GM12878 (cell line): ENCODE results near the gene ATG10. TPM values are rescaled to one million over a fixed set of nuclear protein-coding genes. Genes with fewer than 3 reads are reported as not detected.

Experiments
- ATAC-seq: fragments of 200-7000 bp; cut with Tn5 transposase; 3 replicates; pipeline ENCODE4 v1.9.1; 2020; ENCODE audit warnings: mild to moderate bottlenecking, moderate library complexity
- BruUV-seq: library from RNA; stranded (reverse); fragments of 400-500 nt; replicated peaks from 2 replicates; lab custom pipeline; 2021; lab: Mats Ljungman, UMichigan
- CTCF ChIA-PET: fragments of 300-600 bp; sonication (Branson Sonifier 250); formaldehyde crosslinking; extraction: SDS; loops from one replicate; lab custom pipeline; 2021; ENCODE audit warnings: inconsistent platforms; lab: Yijun Ruan, JAX
- POLR2A ChIA-PET: fragments of 350-600 bp; formaldehyde crosslinking; extraction: SDS; loops from one replicate; lab custom pipeline; 2021; ENCODE audit warnings: inconsistent platforms; lab: Charles Lee
- RAD21 ChIA-PET: fragments of 300-600 bp; sonication (Branson Sonifier 250); formaldehyde crosslinking; loops from one replicate; lab custom pipeline; 2023; ENCODE audit warnings: antibody characterized with exemption; ENCODE audit not compliant: unreplicated experiment; lab: Charles Lee
- SMC1A ChIA-PET: fragments of 300-600 bp; sonication (Branson Sonifier 250); formaldehyde crosslinking; loops from one replicate; lab custom pipeline; 2023; ENCODE audit not compliant: unreplicated experiment, uncharacterized antibody; lab: Charles Lee
- DNase-seq: peaks from one replicate; pipeline ENCODE4 v3.0.0-alpha.2; 2011; ENCODE audit warnings: low read depth, low spot score
- FAIRE-seq: peaks from 3 replicates; lab custom pipeline; 2011; peaks lifted over from hg19 to GRCh38; lab: Jason Lieb, UNC
- H2AFZ ChIP-seq: 2 replicates; pipeline ENCODE4 v1.6.0; 2011; ENCODE audit warnings: low read depth, low read length, control low read depth; ENCODE audit not compliant: control insufficient read depth
- H3K27ac ChIP-seq: 2 replicates; pipeline ENCODE4 v1.5.1; 2011; ENCODE audit warnings: control low read depth; ENCODE audit not compliant: control insufficient read depth, insufficient read depth
- H3K27me3 ChIP-seq, 2 experiments: replicated peaks in 1 of 2; 2 replicates each; pipeline versions ENCODE4 v1.6.0 to v1.6.1; 2011; ENCODE audit warnings: low read length in 1 of 2; ENCODE audit not compliant: control insufficient read depth in 2 of 2, insufficient read depth in 2 of 2
- H3K36me3 ChIP-seq, 2 experiments: 2 replicates each; pipeline ENCODE4 v1.5.1; 2011; ENCODE audit warnings: low read length in 1 of 2; ENCODE audit not compliant: control insufficient read depth in 2 of 2, insufficient read depth in 2 of 2
- H3K4me1 ChIP-seq: 2 replicates; pipeline ENCODE4 v1.6.1; 2011; ENCODE audit warnings: mild to moderate bottlenecking, low read length, moderate library complexity, mixed read lengths; ENCODE audit not compliant: control insufficient read depth, insufficient read depth
- H3K4me2 ChIP-seq: 2 replicates; pipeline ENCODE4 v1.6.0; 2011; ENCODE audit warnings: control low read depth; ENCODE audit not compliant: control insufficient read depth, insufficient read depth
- H3K4me3 ChIP-seq: fragments of 200-600 bp; sonication (generic); 2 replicates; pipeline ENCODE4 v1.5.1; 2016
- H3K79me2 ChIP-seq: 2 replicates; pipeline ENCODE4 v1.6.0; 2011; ENCODE audit warnings: low read length; ENCODE audit not compliant: control insufficient read depth, insufficient read depth
- H3K9ac ChIP-seq: 2 replicates; pipeline ENCODE4 v1.8.0; 2011; ENCODE audit warnings: low read length, control low read depth, mixed read lengths; ENCODE audit not compliant: control insufficient read depth, insufficient read depth
- H3K9me3 ChIP-seq: replicated peaks from 3 replicates; pipeline ENCODE4 v1.5.1; 2011; ENCODE audit warnings: mild to moderate bottlenecking, low read length; ENCODE audit not compliant: control insufficient read depth, insufficient read depth
- H4K20me1 ChIP-seq: 2 replicates; pipeline ENCODE4 v1.6.0; 2011; ENCODE audit not compliant: control insufficient read depth, insufficient read depth
- CBFB ChIP-seq: IDR thresholded peaks from 2 replicates; pipeline ENCODE4 v1.6.1; 2016; ENCODE audit warnings: antibody characterized with exemption, low read depth
- CBX3 ChIP-seq: fragments of 200-600 bp; sonication (generic); IDR thresholded peaks from 2 replicates; pipeline ENCODE4 v1.6.1; 2016; ENCODE audit warnings: low read depth, borderline replicate concordance
- CREB1 ChIP-seq: IDR thresholded peaks from 2 replicates; pipeline ENCODE4 v1.6.1; 2012; ENCODE audit warnings: low read depth, mild to moderate bottlenecking, inconsistent platforms
- CREM ChIP-seq: IDR thresholded peaks from 2 replicates; pipeline ENCODE4 v1.6.1; 2014; ENCODE audit warnings: antibody characterized with exemption, low read depth
- EGR1 ChIP-seq, 2 experiments: IDR thresholded peaks; 1 replicate in 1 of 2; 2 replicates in 1 of 2; pipeline ENCODE4 v1.6.1; 2011 to 2012; ENCODE audit warnings: low read depth in 2 of 2, low read length in 2 of 2, borderline replicate concordance in 1 of 2, mild to moderate bottlenecking in 1 of 2, moderate library complexity in 1 of 2
- HDAC2 ChIP-seq: fragments of 200-600 bp; sonication (generic); IDR thresholded peaks from 2 replicates; pipeline ENCODE4 v1.6.1; 2017
- MEF2B ChIP-seq: fragments of 450-650 bp; IDR thresholded peaks from 2 replicates; pipeline ENCODE4 v1.6.1; 2018; ENCODE audit warnings: mild to moderate bottlenecking, moderate library complexity; ENCODE audit not compliant: partially characterized antibody, poor library complexity, severe bottlenecking
- NR2F1 ChIP-seq: fragments of 450-650 bp; conservative IDR thresholded peaks from 2 replicates; pipeline ENCODE4 v1.6.1; 2017; ENCODE audit warnings: mild to moderate bottlenecking
- PML ChIP-seq: IDR thresholded peaks from 2 replicates; pipeline ENCODE4 v1.6.1; 2012; ENCODE audit warnings: low read length, inconsistent platforms
- RAD51 ChIP-seq: fragments of 450-650 bp; IDR thresholded peaks from 2 replicates; pipeline ENCODE4 v1.6.1; 2016; ENCODE audit warnings: moderate library complexity, mild to moderate bottlenecking, inconsistent platforms
- SUZ12 ChIP-seq: fragments of 200-600 bp; sonication (generic); IDR thresholded peaks from one replicate; pipeline ENCODE4 v1.6.1; 2018; ENCODE audit warnings: antibody characterized with exemption, mild to moderate bottlenecking; ENCODE audit not compliant: unreplicated experiment
- TBL1XR1 ChIP-seq: IDR thresholded peaks from 2 replicates; pipeline ENCODE4 v1.6.1; 2012; ENCODE audit warnings: low read depth, low read length, improper control_type of control experiment
- WGBS: methylation state at CpG from one replicate; pipeline ENCODE4 v1.1.6; 2016; ENCODE audit warnings: low lambda C conversion rate; ENCODE audit not compliant: insufficient replicate concordance, insufficient coverage; ENCODE audit errors: missing lambda C conversion rate; 5-methylcytosine and 5-hydroxymethylcytosine counted together
- in situ Hi-C: fragments of 300-500 bp; cut with MboI; formaldehyde crosslinking; loops from 9 replicates; pipeline ENCODE4 v1.14.3; 2018; ENCODE audit warnings: mixed read lengths
- intact Hi-C: fragments of 100-400 bp; cut with micrococcal nuclease; formaldehyde crosslinking; loops from one replicate; pipeline ENCODE4 v1.14.2; 2022; ENCODE audit not compliant: unreplicated experiment
- polyA plus RNA-seq, 11 experiments: library from polyadenylated mRNA; depleted of rRNA in 4 of 11; unstranded in 6 of 11; stranded (reverse) in 5 of 11; fragments of >200 nt; fragmentation: Nextera tagmentation in 4 of 11; fragmentation: Illumina TruSeq in 1 of 11; extraction: Ambion mirVana in 4 of 11; extraction: Trizol in 1 of 11; gene quantifications; 1 replicate in 1 of 11; 2 replicates in 10 of 11; pipeline versions ENCODE4 v1.2.1 to v1.2.3, GENCODE V29; 2011 to 2016; ENCODE audit warnings: inconsistent platforms in 2 of 11, missing spikeins in 2 of 11, low read depth in 1 of 11
- total RNA-seq, 4 experiments: library from RNA; depleted of rRNA in 3 of 4; stranded (reverse); fragments of >200 nt in 3 of 4; fragmentation: Illumina TruSeq in 1 of 4; extraction: Trizol in 1 of 4; gene quantifications; 2 replicates each; pipeline versions ENCODE4 v1.2.1 to v1.2.3, GENCODE V29; 2013 to 2021
- TF ChIP-seq, protein P1 (sequence below): fragments of 450-650 bp; formaldehyde crosslinking; IDR thresholded peaks from 2 replicates; pipeline ENCODE4 v1.4.0; 2022; ENCODE audit warnings: mild to moderate bottlenecking, moderate library complexity
- TF ChIP-seq, protein P2 (sequence below): fragments of 450-650 bp; formaldehyde crosslinking; IDR thresholded peaks from 2 replicates; pipeline ENCODE4 v1.4.0; 2020; ENCODE audit warnings: mild to moderate bottlenecking, moderate library complexity

ATG10 gene
- total and polyA plus RNA-seq, 10 of the 15 experiments (the other 5 are each of a cell fraction or from before 2014, with no cell fraction given) = 3.8 to 14.4 (median 6.5) TPM

- TF ChIP-seq EGR1 (IDR thresholded peaks at IDR 0.05; ENCODE audit: borderline replicate concordance in 1 of 2, low read depth in 2 of 2, low read length in 2 of 2) (no peak), NR2F1 (no peak), MEF2B (no peak), HDAC2 (no peak), SUZ12 (no peak), CBX3 (no peak), CREM (no peak), RAD51 (no peak), CREB1 (no peak), PML (no peak), TBL1XR1 (no peak), CBFB (no peak)
- TF ChIP-seq, protein P1, sequence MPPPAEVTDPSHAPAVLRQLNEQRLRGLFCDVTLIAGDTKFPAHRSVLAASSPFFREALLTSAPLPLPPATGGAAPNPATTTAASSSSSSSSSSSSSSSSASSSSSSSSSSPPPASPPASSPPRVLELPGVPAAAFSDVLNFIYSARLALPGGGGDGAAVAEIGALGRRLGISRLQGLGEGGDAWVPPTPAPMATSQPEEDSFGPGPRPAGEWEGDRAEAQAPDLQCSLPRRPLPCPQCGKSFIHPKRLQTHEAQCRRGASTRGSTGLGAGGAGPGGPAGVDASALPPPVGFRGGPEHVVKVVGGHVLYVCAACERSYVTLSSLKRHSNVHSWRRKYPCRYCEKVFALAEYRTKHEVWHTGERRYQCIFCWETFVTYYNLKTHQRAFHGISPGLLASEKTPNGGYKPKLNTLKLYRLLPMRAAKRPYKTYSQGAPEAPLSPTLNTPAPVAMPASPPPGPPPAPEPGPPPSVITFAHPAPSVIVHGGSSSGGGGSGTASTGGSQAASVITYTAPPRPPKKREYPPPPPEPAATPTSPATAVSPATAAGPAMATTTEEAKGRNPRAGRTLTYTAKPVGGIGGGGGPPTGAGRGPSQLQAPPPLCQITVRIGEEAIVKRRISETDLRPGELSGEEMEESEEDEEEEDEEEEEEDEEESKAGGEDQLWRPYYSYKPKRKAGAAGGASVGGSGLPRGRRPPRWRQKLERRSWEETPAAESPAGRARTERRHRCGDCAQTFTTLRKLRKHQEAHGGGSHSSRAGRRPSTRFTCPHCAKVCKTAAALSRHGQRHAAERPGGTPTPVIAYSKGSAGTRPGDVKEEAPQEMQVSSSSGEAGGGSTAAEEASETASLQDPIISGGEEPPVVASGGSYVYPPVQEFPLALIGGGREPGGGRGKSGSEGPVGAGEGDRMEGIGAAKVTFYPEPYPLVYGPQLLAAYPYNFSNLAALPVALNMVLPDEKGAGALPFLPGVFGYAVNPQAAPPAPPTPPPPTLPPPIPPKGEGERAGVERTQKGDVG (CRISPR knock-in tag) = no peak
- TF ChIP-seq, protein P2, sequence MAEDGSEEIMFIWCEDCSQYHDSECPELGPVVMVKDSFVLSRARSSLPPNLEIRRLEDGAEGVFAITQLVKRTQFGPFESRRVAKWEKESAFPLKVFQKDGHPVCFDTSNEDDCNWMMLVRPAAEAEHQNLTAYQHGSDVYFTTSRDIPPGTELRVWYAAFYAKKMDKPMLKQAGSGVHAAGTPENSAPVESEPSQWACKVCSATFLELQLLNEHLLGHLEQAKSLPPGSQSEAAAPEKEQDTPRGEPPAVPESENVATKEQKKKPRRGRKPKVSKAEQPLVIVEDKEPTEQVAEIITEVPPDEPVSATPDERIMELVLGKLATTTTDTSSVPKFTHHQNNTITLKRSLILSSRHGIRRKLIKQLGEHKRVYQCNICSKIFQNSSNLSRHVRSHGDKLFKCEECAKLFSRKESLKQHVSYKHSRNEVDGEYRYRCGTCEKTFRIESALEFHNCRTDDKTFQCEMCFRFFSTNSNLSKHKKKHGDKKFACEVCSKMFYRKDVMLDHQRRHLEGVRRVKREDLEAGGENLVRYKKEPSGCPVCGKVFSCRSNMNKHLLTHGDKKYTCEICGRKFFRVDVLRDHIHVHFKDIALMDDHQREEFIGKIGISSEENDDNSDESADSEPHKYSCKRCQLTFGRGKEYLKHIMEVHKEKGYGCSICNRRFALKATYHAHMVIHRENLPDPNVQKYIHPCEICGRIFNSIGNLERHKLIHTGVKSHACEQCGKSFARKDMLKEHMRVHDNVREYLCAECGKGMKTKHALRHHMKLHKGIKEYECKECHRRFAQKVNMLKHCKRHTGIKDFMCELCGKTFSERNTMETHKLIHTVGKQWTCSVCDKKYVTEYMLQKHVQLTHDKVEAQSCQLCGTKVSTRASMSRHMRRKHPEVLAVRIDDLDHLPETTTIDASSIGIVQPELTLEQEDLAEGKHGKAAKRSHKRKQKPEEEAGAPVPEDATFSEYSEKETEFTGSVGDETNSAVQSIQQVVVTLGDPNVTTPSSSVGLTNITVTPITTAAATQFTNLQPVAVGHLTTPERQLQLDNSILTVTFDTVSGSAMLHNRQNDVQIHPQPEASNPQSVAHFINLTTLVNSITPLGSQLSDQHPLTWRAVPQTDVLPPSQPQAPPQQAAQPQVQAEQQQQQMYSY (CRISPR knock-in tag) = no peak
- Histone ChIP-seq H3K36me3 (no peaks in the 10 kb centered on the region), H2AFZ (no peak overlapping the region), H4K20me1 (no peaks in the 10 kb centered on the region), H3K9me3 (no peaks in the 10 kb centered on the region), H3K4me3 (no peak overlapping the region), H3K27me3 (no peaks in the 10 kb centered on the region), H3K4me1 (no peaks in the 10 kb centered on the region), H3K27ac (no peak overlapping the region), H3K9ac (no peak overlapping the region), H3K79me2 (no peaks in the 10 kb centered on the region), H3K4me2 (no peak overlapping the region)
- intact Hi-C loops (no loop called here), in situ Hi-C loops (no loop called here)
- FAIRE-seq (no peak), ATAC-seq (no peak), DNase-seq (no peak)
- no TSS peak for BruUV-seq
- RAD21 ChIA-PET = no interaction called here
- CTCF ChIA-PET = no interaction called here
- SMC1A ChIA-PET = no interaction called here
- WGBS = 99% methylated on average over 9 of the region's 9 CpGs
- POLR2A ChIA-PET = no interaction called here
Observed at GRCh38 chr5:81986126-81986525, 14.3 kb downstream of the ATG10 start.
